Central memory CD4-positive, alpha-beta T cell (primary cell): ENCODE results near the gene JMJD1C.

Source experiments
- DNase-seq: peaks from one replicate; pipeline ENCODE4 v3.0.0; 2022

JMJD1C gene

GRCh38 chr10:63434866-63435854, 30.6 kb downstream of the JMJD1C start:
- no peak for DNase-seq

- DNase-seq: no peak
Observed at GRCh38 chr10:63431962-63432797, 33.6 kb downstream of the JMJD1C start.

DNA sequence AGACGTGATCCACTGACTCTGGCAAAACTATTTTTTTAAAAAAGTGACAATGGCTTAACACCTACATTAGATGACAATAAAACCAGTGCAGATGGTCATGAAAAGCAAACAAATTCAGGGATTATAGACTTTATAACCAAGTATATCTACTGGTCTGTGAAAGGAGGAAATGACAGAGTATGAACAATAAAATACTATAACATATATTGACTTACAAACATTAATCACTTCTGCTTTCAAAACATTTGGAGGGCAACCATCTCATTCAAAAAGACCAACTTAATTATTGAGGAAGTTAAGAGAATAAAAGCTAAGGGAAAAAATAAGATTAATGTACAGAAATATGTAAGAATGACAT, 34.8 kb downstream of the JMJD1C start:
- no peak for DNase-seq

GRCh38 chr10:63430091-63430998, 35.4 kb downstream of the JMJD1C start:
- DNase-seq: no peak

DNA sequence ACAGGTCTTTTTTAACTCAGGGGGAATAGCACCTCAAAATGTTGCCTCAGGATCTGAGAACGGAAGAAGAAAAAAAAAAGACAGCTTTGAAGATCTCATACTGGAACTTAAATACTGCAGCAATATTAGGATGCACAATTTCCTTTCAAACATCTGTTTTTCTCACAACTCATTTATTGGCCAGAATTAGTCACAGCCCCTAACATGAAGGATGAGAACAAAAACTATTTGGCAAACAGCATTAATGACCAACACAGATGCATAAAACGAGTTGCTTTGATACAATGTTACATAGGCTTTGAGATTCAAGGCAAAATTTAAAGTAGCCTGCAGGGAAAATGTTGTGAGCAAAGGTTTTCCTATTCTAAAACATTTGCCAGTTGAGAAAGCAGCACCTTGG, 36.5 kb downstream of the JMJD1C start:
- DNase-seq: no peak

DNA sequence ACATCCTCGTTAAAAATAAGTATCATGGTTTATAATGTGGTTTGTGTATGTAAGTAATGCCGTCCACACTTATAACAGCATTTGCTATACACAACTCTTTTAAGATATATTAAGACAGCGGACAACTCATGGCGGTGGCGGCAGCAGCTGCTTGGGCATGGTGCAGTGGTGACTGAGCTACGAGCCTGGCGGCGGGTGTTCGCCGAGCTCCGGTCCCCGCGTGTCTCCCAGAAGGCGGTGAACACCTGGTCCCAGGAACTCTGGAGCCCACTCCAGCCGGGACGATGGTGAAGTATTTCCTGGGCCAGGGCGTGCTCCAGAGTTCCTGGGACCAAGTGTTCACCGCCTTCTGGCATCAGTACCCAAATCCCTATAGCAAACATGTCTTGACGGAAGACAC, 38.8 kb downstream of the JMJD1C start:
- no peak for DNase-seq

DNA sequence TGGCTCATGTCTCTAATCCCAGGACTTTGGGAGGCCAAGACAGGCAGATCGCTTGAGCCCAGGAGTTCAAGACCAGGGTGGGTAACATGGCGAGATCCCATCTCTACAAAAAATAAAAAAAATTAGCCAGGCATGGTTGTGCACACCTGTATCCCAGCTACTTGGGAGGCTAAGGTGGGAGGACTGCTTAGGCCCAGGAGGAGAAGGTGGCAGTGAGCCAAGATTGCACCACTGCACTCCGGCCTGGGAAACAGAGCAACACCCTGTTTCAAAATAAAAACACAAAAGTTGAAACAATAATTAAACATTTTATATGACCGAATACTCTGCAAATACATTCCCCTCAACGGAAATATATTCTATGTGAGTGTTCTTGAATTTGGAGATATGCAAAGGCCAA, 40.3 kb downstream of the JMJD1C start:
- no peak for DNase-seq

DNA sequence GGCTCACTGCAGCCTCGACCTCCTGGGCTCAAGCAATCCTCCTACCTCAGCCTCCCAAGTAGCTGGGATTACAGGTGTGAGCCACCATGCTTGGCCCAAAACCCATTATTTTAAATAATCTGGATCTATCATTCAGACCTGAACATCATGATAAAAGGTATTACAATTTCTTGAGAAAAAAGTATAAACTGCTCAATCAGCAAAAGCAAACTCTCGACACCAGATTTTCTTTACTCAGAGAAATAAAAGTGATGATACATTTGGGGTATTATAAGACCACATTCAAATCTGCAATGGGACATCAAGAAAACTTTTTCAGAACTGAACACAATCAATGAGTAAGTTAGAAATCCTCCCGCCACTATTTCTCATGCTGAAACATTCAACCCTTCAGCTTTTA, 41.2 kb downstream of the JMJD1C start:
- no peak for DNase-seq

- no peak for DNase-seq
Observed at GRCh38 chr10:63423494-63423893, 42.3 kb downstream of the JMJD1C start.

GRCh38 chr10:63421591-63421990, 44.2 kb downstream of the JMJD1C start:
- DNase-seq: peak; percentile 19

DNA sequence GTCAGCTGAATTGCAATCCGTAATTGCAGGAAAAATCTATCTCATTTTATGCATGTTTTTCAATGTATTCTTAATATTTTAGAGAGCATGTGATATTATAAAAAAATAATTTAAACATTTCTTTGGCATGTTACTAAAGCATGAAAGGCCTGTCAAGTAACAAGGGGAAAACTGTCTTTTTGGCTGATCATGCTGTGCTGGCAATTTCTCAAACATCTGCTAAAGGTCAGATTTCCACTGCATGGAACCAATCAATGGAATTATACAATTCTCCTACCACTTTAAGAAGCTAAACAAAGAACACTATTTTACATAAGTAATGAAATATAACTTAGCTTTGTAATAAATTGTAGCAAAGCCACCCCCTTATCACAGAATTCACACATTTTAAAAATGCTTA, 49.4 kb downstream of the JMJD1C start:
- DNase-seq: no peak

DNA sequence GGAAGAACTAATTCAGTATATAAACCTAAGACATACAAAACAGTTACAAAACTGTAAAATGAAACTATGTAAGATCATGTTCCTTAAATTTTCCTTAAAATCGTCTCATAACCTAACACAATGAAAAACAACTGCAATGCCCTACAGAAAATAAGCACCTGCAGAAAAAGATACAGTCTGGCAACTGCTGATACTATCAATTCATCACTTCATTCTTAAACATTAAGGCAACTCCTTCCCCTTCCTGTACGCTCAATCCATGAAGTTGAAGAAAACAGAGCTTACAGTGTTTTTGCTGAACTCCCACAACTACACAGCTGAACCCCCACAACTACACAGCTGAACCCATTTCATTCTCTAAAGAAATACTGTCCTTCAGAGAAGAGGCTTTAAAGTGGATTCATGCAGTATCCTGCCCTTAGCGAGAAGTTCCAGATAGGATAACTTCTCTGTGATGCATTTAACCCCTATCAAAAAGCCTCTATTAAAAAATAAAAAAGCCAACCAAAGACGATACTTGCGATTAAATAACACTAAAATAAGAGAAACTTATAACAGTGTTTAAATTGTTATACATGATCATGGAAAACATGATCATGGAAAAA, 50.0 kb downstream of the JMJD1C start:
- DNase-seq: no peak

GRCh38 chr10:63414481-63415260, 51.1 kb downstream of the JMJD1C start:
- no peak for DNase-seq

DNA sequence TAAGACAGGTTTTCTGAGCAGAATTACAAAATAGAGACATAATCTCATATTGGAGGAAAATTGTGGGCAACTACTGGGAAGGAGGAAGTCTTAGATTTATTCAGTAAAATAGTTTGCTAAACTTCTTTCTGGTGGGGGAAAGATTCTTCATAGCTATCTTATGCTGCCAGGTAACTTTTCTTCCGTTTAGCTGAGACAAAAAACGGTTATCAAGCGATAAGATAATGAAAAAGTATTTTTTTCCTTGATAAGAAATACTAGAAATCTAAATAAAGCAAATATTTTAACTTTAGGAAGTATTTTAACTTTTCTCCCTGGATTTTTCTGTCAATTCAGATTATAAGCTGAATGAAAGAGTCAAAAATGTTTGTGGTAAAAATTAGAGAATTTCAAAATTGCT, 52.3 kb downstream of the JMJD1C start:
- DNase-seq: no peak

GRCh38 chr10:63412304-63412703, 53.5 kb downstream of the JMJD1C start:
- no peak for DNase-seq

DNA sequence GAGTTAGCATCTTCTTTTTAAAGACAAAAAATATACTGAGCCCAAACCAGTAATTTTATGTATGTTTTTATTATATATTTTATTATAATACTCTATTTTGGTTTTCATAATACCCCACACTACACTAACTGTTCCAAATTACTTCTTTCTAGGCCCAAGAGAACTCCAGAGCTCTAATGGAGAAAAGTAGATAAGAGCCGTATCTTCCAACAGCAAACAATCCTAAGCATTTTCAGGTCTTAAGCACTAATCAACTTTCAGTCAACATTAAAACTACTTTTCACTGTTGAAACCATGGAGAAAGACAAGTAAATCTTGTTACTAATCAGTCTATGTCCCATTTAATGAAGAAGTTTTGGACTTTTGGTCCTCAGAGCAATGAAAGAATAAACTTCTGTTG, 55.1 kb downstream of the JMJD1C start:
- DNase-seq: no peak

DNA sequence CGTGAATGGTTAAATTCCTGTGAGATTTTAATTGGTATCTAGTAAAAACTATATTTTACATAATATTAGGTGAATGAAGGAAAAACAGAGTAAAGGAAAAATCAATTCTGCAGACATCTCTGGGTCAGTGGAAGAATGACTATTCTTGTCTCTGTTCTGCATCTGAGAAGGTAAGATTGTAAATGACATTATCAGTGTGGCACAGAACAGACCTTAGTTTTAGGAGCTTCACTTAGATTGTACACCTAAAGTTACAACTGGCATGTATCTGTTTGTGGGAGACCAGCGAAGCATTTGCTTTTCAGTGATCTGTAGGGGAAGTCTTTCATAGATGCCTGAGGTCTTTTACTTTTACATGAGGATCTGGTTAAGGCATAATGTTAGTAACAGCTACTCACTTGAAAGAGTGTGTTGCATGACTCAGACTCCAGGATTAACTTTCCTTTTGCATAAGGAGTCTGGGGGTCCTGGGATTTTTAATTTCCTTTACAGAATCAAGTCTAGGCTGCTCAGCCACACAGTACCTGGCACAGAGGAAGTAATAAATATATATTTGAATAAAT, 56.2 kb downstream of the JMJD1C start:
- no peak for DNase-seq

DNA sequence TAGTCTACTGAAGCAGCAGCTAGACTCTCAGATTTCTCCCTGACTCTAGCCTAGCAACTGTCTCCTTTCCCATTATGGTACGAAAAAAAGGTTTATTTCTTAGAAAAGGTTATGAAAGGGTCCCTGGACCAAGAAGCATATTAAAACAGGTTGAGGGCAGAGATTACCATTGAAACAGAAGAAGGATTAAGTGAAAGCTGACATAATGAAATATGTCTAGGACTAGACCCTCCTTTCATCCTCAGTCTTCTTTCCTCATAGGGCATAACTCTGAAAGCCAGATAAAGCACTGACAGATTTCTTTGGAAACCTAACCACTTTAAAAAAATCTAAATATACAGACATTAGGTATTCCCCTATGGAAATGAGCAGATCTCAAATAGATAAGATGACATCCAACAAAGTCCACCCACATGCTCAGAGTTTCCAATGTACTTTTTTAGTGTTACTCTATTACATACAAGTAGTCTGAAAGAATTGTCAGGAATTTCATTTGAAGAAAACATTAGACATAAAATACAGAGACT, 58.6 kb downstream of the JMJD1C start:
- DNase-seq: no peak

DNA sequence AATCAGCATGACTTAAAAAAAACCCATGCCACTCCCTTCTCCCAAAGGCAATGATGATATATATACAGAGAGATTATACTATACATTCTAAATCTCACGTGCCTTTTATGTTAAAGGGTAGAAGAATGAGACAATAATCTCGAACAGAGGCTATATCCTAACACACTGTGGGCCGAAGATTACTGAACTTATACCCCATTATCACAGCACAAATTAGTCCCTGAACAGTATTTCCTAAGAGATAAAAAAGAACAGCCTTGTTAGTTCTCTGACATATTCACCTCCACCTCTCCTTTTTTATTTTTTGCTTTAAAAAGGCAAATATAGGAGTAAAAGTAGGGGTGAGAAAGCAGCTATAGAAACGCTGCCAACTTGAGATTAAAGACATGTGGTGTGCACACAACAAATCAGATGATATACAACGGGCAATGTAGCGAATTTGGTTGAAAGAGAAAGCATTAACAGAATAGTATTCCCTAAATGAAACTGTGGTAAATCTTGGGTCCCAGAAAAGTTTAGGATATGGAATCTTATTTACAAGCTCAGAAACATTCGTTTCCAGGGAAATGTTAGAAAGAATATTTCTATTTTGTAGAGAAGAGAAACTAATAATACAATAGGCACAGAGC, 69.5 kb downstream of the JMJD1C start:
- DNase-seq: no peak

GRCh38 chr10:63393050-63393449, 72.7 kb downstream of the JMJD1C start:
- DNase-seq: no peak
